Measurements from ENCODE around the gene PNMT.

GRCh38 chr17:39687101-39687545 lies 18.9 kb downstream of the PNMT start:
- no peak for TF ChIP-seq CTCF (IDR thresholded peaks at IDR 0.05)
- no peak for TF ChIP-seq EZH2 (IDR thresholded peaks at IDR 0.05; ENCODE audit: borderline replicate concordance, insufficient read depth, low read depth, low read length, poor library complexity, severe bottlenecking)
